ENCODE results near the gene ATP5PO.

DNA sequence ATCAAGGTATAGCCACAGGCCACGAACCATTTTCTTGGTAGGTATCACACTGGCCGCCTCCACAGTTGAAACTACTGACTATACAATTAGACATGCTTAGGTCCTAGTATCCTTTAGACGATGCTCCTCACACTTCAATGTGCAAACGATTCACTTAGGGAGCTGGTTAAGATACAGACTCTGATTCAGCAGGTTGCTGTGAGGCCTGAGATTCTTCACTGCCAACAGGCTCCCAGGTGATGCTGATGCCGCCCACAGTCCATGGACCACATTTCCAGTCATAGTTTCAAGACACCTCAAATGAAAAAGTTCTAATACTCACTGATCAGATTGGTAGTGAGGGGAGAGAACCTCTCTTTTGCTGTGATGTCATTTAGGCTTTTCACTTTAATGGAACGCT is 6.8 kb downstream of the ATP5PO start:
- TF ChIP-seq CTCF (IDR thresholded peaks at IDR 0.05) (no peak), POLR2A (IDR thresholded peaks at IDR 0.05) (no peak), EP300 (IDR thresholded peaks at IDR 0.05) (no peak)
